ENCODE data around the gene GRIN2C. TPM values are rescaled to one million over a fixed set of nuclear protein-coding genes. Genes with fewer than 3 reads are reported as not detected.

Gene GRIN2C
- total RNA-seq, 1 donor from 2014 or later, result not detected

DNA sequence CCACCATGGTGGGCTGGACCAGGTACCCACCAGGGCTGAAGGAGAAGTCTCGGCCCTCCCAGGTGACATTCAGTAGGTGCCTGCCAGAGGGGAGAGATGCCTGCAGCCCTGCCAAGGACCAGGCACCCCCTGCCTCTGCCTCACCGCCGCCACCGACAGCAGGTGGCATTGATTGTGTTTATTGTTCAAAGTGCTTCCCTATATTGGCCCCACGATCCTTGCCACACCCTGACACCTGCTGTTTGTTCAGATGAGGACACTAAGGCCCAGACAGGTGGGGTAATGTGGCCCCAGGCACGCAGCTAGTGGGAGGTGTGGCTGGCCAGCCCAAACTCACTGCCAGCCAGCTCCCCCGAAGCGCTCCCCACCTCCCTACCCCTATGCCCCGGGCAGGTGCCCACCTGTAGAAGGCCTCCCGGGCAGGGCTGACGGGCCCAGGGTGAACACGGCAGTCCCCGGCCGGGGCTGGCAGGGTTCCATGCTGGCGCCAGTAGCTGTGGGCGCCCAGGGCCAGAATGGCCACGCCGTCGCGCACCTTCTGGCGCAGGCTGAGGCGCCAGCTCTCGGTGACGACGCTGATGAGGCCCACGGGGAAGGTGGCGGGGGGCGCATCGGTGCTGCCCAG, 8.0 kb downstream of the GRIN2C start:
- Histone ChIP-seq H2AFZ (replicated peaks) (no peak overlapping the region), H3K27ac (no peak overlapping the region), H3K9ac (no peak overlapping the region), H3K4me1 (peaks cover 7% of the 10 kb centered on the region), H3F3A (ENCODE audit: low read depth) (peaks cover 4% of the 10 kb centered on the region), H3K4me2 (no peak overlapping the region), H3K27me3 (peaks cover 99% of the 10 kb centered on the region), H3K4me3 (no peak overlapping the region), H3K36me3 (no peaks in the 10 kb centered on the region), H3K9me3 (ENCODE audit: low read depth) (no peaks in the 10 kb centered on the region), H3K79me2 (ENCODE audit: low read depth) (no peaks in the 10 kb centered on the region), H4K20me1 (ENCODE audit: low read depth) (peaks cover 5% of the 10 kb centered on the region)
- no peak overlapping the region for H3K4me3 Mint-ChIP-seq
- H3K9me3 Mint-ChIP-seq, result no peaks in the 10 kb centered on the region
- H3K36me3 Mint-ChIP-seq, result no peaks in the 10 kb centered on the region
- no peak overlapping the region for H3K27ac Mint-ChIP-seq
- DNase-seq (ENCODE audit: low spot score), result no peak
- H3K4me1 Mint-ChIP-seq, result peaks cover 9% of the 10 kb centered on the region
- TF ChIP-seq EZH2phosphoT487 (IDR thresholded peaks at IDR 0.05) (no peak), EZH2 (IDR thresholded peaks at IDR 0.05) (peak; percentile 6)
- TF ChIP-seq, protein P1, sequence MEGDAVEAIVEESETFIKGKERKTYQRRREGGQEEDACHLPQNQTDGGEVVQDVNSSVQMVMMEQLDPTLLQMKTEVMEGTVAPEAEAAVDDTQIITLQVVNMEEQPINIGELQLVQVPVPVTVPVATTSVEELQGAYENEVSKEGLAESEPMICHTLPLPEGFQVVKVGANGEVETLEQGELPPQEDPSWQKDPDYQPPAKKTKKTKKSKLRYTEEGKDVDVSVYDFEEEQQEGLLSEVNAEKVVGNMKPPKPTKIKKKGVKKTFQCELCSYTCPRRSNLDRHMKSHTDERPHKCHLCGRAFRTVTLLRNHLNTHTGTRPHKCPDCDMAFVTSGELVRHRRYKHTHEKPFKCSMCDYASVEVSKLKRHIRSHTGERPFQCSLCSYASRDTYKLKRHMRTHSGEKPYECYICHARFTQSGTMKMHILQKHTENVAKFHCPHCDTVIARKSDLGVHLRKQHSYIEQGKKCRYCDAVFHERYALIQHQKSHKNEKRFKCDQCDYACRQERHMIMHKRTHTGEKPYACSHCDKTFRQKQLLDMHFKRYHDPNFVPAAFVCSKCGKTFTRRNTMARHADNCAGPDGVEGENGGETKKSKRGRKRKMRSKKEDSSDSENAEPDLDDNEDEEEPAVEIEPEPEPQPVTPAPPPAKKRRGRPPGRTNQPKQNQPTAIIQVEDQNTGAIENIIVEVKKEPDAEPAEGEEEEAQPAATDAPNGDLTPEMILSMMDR (IDR thresholded peaks at IDR 0.05), result no peak
- H3K27me3 Mint-ChIP-seq (ENCODE audit: insufficient read depth, low read depth), result peaks cover 45% of the 10 kb centered on the region

DNA sequence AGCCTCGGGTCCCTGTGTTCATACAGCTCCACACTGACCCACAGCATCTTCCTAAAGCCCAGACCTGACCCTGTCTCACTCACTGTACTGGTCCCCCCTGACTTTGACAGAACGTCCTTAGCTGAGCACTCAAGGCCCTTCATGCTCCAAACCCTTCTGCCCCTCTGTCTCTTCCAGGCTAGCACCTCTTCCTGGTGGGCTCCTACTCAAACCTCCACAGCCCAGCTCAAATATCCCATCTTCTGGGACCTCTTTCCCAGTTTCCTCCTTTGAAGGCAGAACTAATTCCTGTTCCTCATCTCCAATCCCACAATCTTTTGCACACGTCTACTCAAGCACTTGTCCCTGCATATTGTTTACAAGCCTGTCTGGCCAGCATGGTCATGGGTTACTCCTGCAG, 8.8 kb downstream of the GRIN2C start:
- Histone ChIP-seq H3K27me3 (peaks cover 99% of the 10 kb centered on the region), H3K27ac (no peak overlapping the region), H3F3A (ENCODE audit: low read depth) (peaks cover 4% of the 10 kb centered on the region), H3K36me3 (no peaks in the 10 kb centered on the region), H3K4me2 (no peak overlapping the region), H3K9ac (no peak overlapping the region), H3K4me1 (peaks cover 7% of the 10 kb centered on the region), H3K79me2 (ENCODE audit: low read depth) (no peaks in the 10 kb centered on the region), H4K20me1 (ENCODE audit: low read depth) (peaks cover 5% of the 10 kb centered on the region), H2AFZ (replicated peaks) (no peak overlapping the region), H3K9me3 (ENCODE audit: low read depth) (no peaks in the 10 kb centered on the region), H3K4me3 (no peak overlapping the region)
- Mint-ChIP-seq H3K4me3 (peak overlapping the region; percentile 1), H3K27me3 (ENCODE audit: insufficient read depth, low read depth) (peaks cover 43% of the 10 kb centered on the region), H3K36me3 (no peaks in the 10 kb centered on the region), H3K27ac (no peak overlapping the region), H3K9me3 (no peaks in the 10 kb centered on the region), H3K4me1 (peaks cover 9% of the 10 kb centered on the region)
- DNase-seq (ENCODE audit: low spot score), result no peak
- no peak for TF ChIP-seq EZH2phosphoT487 (IDR thresholded peaks at IDR 0.05)
- TF ChIP-seq, protein P1 (IDR thresholded peaks at IDR 0.05), result no peak
- no peak for TF ChIP-seq EZH2 (IDR thresholded peaks at IDR 0.05)

DNA sequence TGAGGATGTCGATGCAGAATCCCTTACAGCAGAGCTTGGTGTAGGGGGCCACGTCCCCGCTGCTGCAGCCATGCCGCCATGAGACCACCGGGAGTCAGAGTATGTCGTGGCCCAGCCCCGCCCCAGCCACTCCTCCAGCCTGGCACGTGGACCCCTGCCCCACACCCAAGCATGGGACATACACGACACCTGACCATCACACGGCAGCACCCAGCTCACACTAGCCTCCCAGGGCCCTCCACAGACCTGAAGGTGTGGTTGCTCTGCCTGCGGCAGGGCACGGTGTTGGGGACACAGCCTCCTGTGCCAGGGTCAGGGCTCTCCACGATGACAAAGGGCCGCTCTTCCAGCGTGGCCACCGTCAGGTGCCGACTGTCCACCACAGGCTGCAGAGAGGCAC, 9.4 kb downstream of the GRIN2C start:
- Histone ChIP-seq H2AFZ (replicated peaks) (no peak overlapping the region), H3F3A (ENCODE audit: low read depth) (peaks cover 4% of the 10 kb centered on the region), H3K4me1 (peaks cover 7% of the 10 kb centered on the region), H3K27me3 (peaks cover 99% of the 10 kb centered on the region), H3K9me3 (ENCODE audit: low read depth) (no peaks in the 10 kb centered on the region), H3K27ac (no peak overlapping the region), H3K79me2 (ENCODE audit: low read depth) (no peaks in the 10 kb centered on the region), H3K4me2 (no peak overlapping the region), H4K20me1 (ENCODE audit: low read depth) (peaks cover 5% of the 10 kb centered on the region), H3K4me3 (no peak overlapping the region), H3K36me3 (no peaks in the 10 kb centered on the region), H3K9ac (no peak overlapping the region)
- no peak for DNase-seq (ENCODE audit: low spot score)
- peaks cover 9% of the 10 kb centered on the region for H3K4me1 Mint-ChIP-seq
- H3K27me3 Mint-ChIP-seq (ENCODE audit: insufficient read depth, low read depth), result peaks cover 43% of the 10 kb centered on the region
- no peak overlapping the region for H3K27ac Mint-ChIP-seq
- no peak for TF ChIP-seq EZH2 (IDR thresholded peaks at IDR 0.05)
- TF ChIP-seq, protein P1 (IDR thresholded peaks at IDR 0.05), result no peak
- TF ChIP-seq EZH2phosphoT487 (IDR thresholded peaks at IDR 0.05), result no peak
- no peaks in the 10 kb centered on the region for H3K36me3 Mint-ChIP-seq
- H3K4me3 Mint-ChIP-seq, result no peak overlapping the region
- no peaks in the 10 kb centered on the region for H3K9me3 Mint-ChIP-seq
